ENCODE measurements around the gene ABCD1. TPM values are rescaled to one million over a fixed set of nuclear protein-coding genes. Genes with fewer than 3 reads are reported as not detected.

The ABCD1 gene
- polyA plus RNA-seq, 1 experiment, result 9.2 TPM

- no peaks in the 10 kb centered on the region for H3K27me3 ChIP-seq (ENCODE audit: control insufficient read depth, insufficient read depth, low read length)
- no peaks in the 10 kb centered on the region for H3K36me3 ChIP-seq (ENCODE audit: control insufficient read depth, insufficient read depth, low read length)
- no peak overlapping the region for H3K4me3 ChIP-seq (ENCODE audit: low read depth, low read length)
- DNase-seq (ENCODE audit: low read depth), result no peak
- no peak for TF ChIP-seq CTCF (IDR thresholded peaks at IDR 0.05; ENCODE audit: insufficient read depth, low read depth, low read length)
- ChIA-PET POLR2A (no interaction called here), CTCF (interaction anchor here (0.6 kb wide), 1 partner anchor 29 kb away, joined by 4 read pairs; no protein-coding TSS in a partner anchor)
Observed at GRCh38 chrX:153685751-153686696, 38.6 kb upstream of the ABCD1 start.

GRCh38 chrX:153686711-153687110, 37.9 kb upstream of the ABCD1 start:
- ChIA-PET CTCF (interaction anchor here (0.6 to 1.1 kb wide), 2 partner anchors 28 to 30 kb away, joined by 3 to 4 read pairs; no protein-coding TSS in a partner anchor), POLR2A (no interaction called here)
- TF ChIP-seq CTCF (IDR thresholded peaks at IDR 0.05; ENCODE audit: insufficient read depth, low read depth, low read length), result no peak
- no peak overlapping the region for H3K4me3 ChIP-seq (ENCODE audit: low read depth, low read length)
- no peaks in the 10 kb centered on the region for H3K27me3 ChIP-seq (ENCODE audit: control insufficient read depth, insufficient read depth, low read length)
- DNase-seq (ENCODE audit: low read depth), result no peak
- H3K36me3 ChIP-seq (ENCODE audit: control insufficient read depth, insufficient read depth, low read length), result no peaks in the 10 kb centered on the region

GRCh38 chrX:153687121-153688039, 37.3 kb upstream of the ABCD1 start, which contains the start of gene SLC6A8:
Gene SLC6A8, plus strand, starts transcription at chrX:153687926. Its CDS starts 649 bp downstream, at chrX:153688575.
- TF ChIP-seq CTCF (IDR thresholded peaks at IDR 0.05; ENCODE audit: insufficient read depth, low read depth, low read length), result peak; percentile 35; the same call in 1 of the 2 replicates
- ChIA-PET POLR2A (interaction anchor here (0.8 kb wide), 1 partner anchor 609 kb away, joined by 9 read pairs; no protein-coding TSS in a partner anchor), CTCF (interaction anchor here (0.6 to 1.1 kb wide), 3 partner anchors 21 to 30 kb away, joined by 3 to 4 read pairs (median 3); no protein-coding TSS in a partner anchor)
- Histone ChIP-seq H3K4me3 (ENCODE audit: low read depth, low read length) (peak within 1 kb of the TSS; percentile 45), H3K27me3 (ENCODE audit: control insufficient read depth, insufficient read depth, low read length) (no peaks in the 10 kb centered on the region), H3K36me3 (ENCODE audit: control insufficient read depth, insufficient read depth, low read length) (no peaks in the 10 kb centered on the region)
- DNase-seq (ENCODE audit: low read depth), result no peak

- POLR2A ChIA-PET, result no interaction called here
- Histone ChIP-seq H3K27me3 (ENCODE audit: control insufficient read depth, insufficient read depth, low read length) (no peaks in the 10 kb centered on the region), H3K36me3 (ENCODE audit: control insufficient read depth, insufficient read depth, low read length) (no peaks in the 10 kb centered on the region), H3K4me3 (ENCODE audit: low read depth, low read length) (peak overlapping the region; percentile 8)
- CTCF ChIA-PET, result interaction anchor here (0.8 kb wide), 1 partner anchor 20 kb away, joined by 3 read pairs; no protein-coding TSS in a partner anchor
- DNase-seq (ENCODE audit: low read depth), result no peak
- TF ChIP-seq CTCF (IDR thresholded peaks at IDR 0.05; ENCODE audit: insufficient read depth, low read depth, low read length), result no peak
Observed at GRCh38 chrX:153688071-153688470, 36.6 kb upstream of the ABCD1 start.
